MM.1S (cell line): ENCODE measurements around the gene CDC37L1.

ENCODE experiments used
- DNase-seq: peaks from one replicate; pipeline ENCODE4 v3.0.0-alpha.2; 2015
- H2AFZ ChIP-seq: fragments of 300-600 bp; sonication (generic); 2 replicates; pipeline ENCODE4 v1.6.0; 2016; ENCODE audit warnings: antibody characterized with exemption, low read length
- H3F3A ChIP-seq: fragments of 300-600 bp; sonication (generic); 2 replicates; pipeline ENCODE4 v1.6.1; 2016; ENCODE audit warnings: mild to moderate bottlenecking, antibody characterized with exemption, low read length, moderate library complexity, mixed read lengths; ENCODE audit not compliant: insufficient read depth
- H3K27ac ChIP-seq: fragments of 300-600 bp; sonication (generic); 2 replicates; pipeline ENCODE4 v1.5.1; 2016; ENCODE audit warnings: mild to moderate bottlenecking, low read length
- H3K27me3 ChIP-seq: fragments of 300-600 bp; sonication (generic); replicated peaks from 2 replicates; pipeline ENCODE4 v1.6.0; 2016; ENCODE audit warnings: low read length; ENCODE audit not compliant: insufficient read depth
- H3K36me3 ChIP-seq: fragments of 300-600 bp; sonication (generic); replicated peaks from 2 replicates; pipeline ENCODE4 v1.6.1; 2016; ENCODE audit warnings: mild to moderate bottlenecking, low read length, mixed read lengths; ENCODE audit not compliant: insufficient read depth
- H3K4me1 ChIP-seq: fragments of 300-600 bp; sonication (generic); 2 replicates; pipeline ENCODE4 v1.6.1; 2016; ENCODE audit warnings: low read length, mixed read lengths
- H3K4me2 ChIP-seq: fragments of 300-600 bp; sonication (generic); 2 replicates; pipeline ENCODE4 v1.6.0; 2016; ENCODE audit warnings: low read depth, low read length
- H3K4me3 ChIP-seq: fragments of 300-600 bp; sonication (generic); 2 replicates; pipeline ENCODE4 v1.5.1; 2016; ENCODE audit warnings: low read length, mixed read lengths
- H3K79me2 ChIP-seq: fragments of 300-600 bp; sonication (generic); 2 replicates; pipeline ENCODE4 v1.6.1; 2016; ENCODE audit warnings: mixed run types, low read length, mixed read lengths
- H3K9ac ChIP-seq: fragments of 300-600 bp; sonication (generic); 2 replicates; pipeline ENCODE4 v1.6.1; 2016; ENCODE audit warnings: low read length, mixed read lengths
- H3K9me2 ChIP-seq: fragments of 300-600 bp; sonication (generic); replicated peaks from 2 replicates; pipeline ENCODE4 v1.6.1; 2016; ENCODE audit warnings: mild to moderate bottlenecking, low read length, mixed read lengths; ENCODE audit not compliant: insufficient read depth
- H3K9me3 ChIP-seq: fragments of 300-600 bp; sonication (generic); replicated peaks from 2 replicates; pipeline ENCODE4 v1.6.1; 2016; ENCODE audit warnings: mild to moderate bottlenecking, low read length, mixed read lengths; ENCODE audit not compliant: insufficient read depth
- H4K20me1 ChIP-seq: fragments of 300-600 bp; sonication (generic); 2 replicates; pipeline ENCODE4 v1.6.1; 2016; ENCODE audit warnings: mild to moderate bottlenecking, low read length, moderate library complexity, mixed read lengths; ENCODE audit not compliant: insufficient read depth
- CTCF ChIP-seq: fragments of 300-600 bp; sonication (generic); IDR thresholded peaks from 2 replicates; pipeline ENCODE4 v1.5.1; 2016; ENCODE audit warnings: antibody characterized with exemption, low read length, mixed read lengths
- EZH2 ChIP-seq: fragments of 300-600 bp; sonication (generic); optimal IDR thresholded peaks from 2 replicates; pipeline ENCODE3; 2017; ENCODE audit warnings: low read depth, mild to moderate bottlenecking, antibody characterized with exemption, low read length, mixed read lengths
- EZH2phosphoT487 ChIP-seq: fragments of 300-600 bp; sonication (generic); IDR thresholded peaks from 2 replicates; pipeline ENCODE4 v1.6.1; 2018; ENCODE audit warnings: antibody characterized with exemption, low read length

CDC37L1 gene

GRCh38 chr9:4669890-4670289 is 9.5 kb upstream of the CDC37L1 start:
- no peak for DNase-seq
- Histone ChIP-seq H3K4me3 (no peak overlapping the region), H3F3A (no peaks in the 10 kb centered on the region), H4K20me1 (no peaks in the 10 kb centered on the region), H3K27ac (no peak overlapping the region), H2AFZ (no peak overlapping the region), H3K9ac (no peak overlapping the region), H3K36me3 (no peaks in the 10 kb centered on the region), H3K27me3 (no peaks in the 10 kb centered on the region), H3K4me2 (no peak overlapping the region), H3K9me2 (no peaks in the 10 kb centered on the region), H3K9me3 (no peaks in the 10 kb centered on the region), H3K79me2 (no peaks in the 10 kb centered on the region), H3K4me1 (peaks cover 6% of the 10 kb centered on the region; the same call in 1 of the 2 replicates)
- TF ChIP-seq CTCF (no peak), EZH2 (no peak), EZH2phosphoT487 (no peak)

DNA sequence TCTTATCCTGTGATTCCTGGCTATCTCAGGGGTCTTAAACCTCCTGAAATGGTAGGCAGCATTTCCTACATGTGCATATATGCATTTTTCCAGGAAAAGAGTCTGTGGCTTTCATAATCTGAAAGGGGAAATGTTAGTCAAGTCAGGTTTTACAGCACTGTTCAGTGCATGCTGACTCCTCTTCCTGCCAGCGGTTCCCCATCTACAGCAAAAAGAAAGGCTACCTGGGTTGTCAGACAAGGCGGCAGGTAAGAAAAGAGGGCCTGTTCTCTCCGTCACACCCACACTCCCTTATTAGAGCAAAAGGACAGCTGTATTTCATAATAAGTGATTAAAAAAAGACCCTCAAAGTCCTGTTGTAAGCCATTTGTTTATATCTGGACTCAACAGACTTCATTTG is 8.8 kb upstream of the CDC37L1 start:
- Histone ChIP-seq H3K4me1 (peaks cover 4% of the 10 kb centered on the region; the same call in 1 of the 2 replicates), H3K4me3 (no peak overlapping the region), H3K27me3 (no peaks in the 10 kb centered on the region), H2AFZ (no peak overlapping the region), H3K36me3 (no peaks in the 10 kb centered on the region), H3K9me3 (no peaks in the 10 kb centered on the region), H4K20me1 (no peaks in the 10 kb centered on the region), H3K9ac (no peak overlapping the region), H3K27ac (no peak overlapping the region), H3K79me2 (no peaks in the 10 kb centered on the region), H3K4me2 (no peak overlapping the region), H3F3A (no peaks in the 10 kb centered on the region), H3K9me2 (no peaks in the 10 kb centered on the region)
- no peak for TF ChIP-seq EZH2
- no peak for DNase-seq

GRCh38 chr9:4671737-4672136 is 7.6 kb upstream of the CDC37L1 start:
- no peaks in the 10 kb centered on the region for H3K9me2 ChIP-seq
- no peak overlapping the region for H2AFZ ChIP-seq
- H3K9ac ChIP-seq, result no peak overlapping the region
- H3K9me3 ChIP-seq, result no peaks in the 10 kb centered on the region
- H3K79me2 ChIP-seq, result no peaks in the 10 kb centered on the region
- no peaks in the 10 kb centered on the region for H3K27me3 ChIP-seq
- no peak for DNase-seq
- H3F3A ChIP-seq, result no peaks in the 10 kb centered on the region
- H4K20me1 ChIP-seq, result no peaks in the 10 kb centered on the region
- no peak overlapping the region for H3K27ac ChIP-seq
- H3K4me1 ChIP-seq, result no peaks in the 10 kb centered on the region
- H3K36me3 ChIP-seq, result no peaks in the 10 kb centered on the region
- H3K4me2 ChIP-seq, result no peak overlapping the region
- TF ChIP-seq EZH2, result no peak
- no peak for TF ChIP-seq CTCF
- no peak for TF ChIP-seq EZH2phosphoT487
- no peak overlapping the region for H3K4me3 ChIP-seq

DNA sequence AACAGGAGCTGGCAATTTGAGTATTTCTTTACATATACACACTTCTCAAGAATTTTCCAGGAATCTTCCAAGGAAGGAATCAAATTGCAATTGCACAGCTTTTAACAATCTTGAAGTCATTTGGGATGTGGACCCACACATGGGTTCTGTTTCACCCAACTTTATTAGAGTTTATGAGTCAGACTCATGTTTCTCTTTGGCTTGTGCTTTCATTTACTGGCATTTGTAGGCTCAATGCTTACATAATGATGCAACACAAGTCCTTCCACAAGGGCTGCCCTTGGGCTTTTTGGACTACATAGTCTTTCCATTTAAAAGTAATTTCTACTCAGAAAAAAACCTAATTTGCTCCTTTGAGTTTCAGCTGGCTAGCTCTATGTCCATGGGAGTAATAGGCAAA is 4.6 kb upstream of the CDC37L1 start:
- no peak for DNase-seq
- no peaks in the 10 kb centered on the region for H3K27me3 ChIP-seq
- TF ChIP-seq EZH2 (no peak), EZH2phosphoT487 (no peak), CTCF (no peak)
- H3K27ac ChIP-seq, result no peak overlapping the region
- no peak overlapping the region for H3K4me3 ChIP-seq
- no peak overlapping the region for H2AFZ ChIP-seq
- H3K4me2 ChIP-seq, result no peak overlapping the region
- peaks cover 1% of the 10 kb centered on the region for H3K79me2 ChIP-seq
- H3K9me2 ChIP-seq, result no peaks in the 10 kb centered on the region
- H3F3A ChIP-seq, result peaks cover 13% of the 10 kb centered on the region
- H3K36me3 ChIP-seq, result no peaks in the 10 kb centered on the region
- H3K9ac ChIP-seq, result no peak overlapping the region
- no peaks in the 10 kb centered on the region for H3K9me3 ChIP-seq
- H3K4me1 ChIP-seq, result no peaks in the 10 kb centered on the region
- H4K20me1 ChIP-seq, result no peaks in the 10 kb centered on the region
